ENCODE measurements around the gene EPHA7.

The EPHA7 gene

GRCh38 chr6:93248631-93249030, 170.7 kb downstream of the EPHA7 start:
- no peak for DNase-seq (ENCODE audit: low read depth)

- no peak for DNase-seq (ENCODE audit: low read depth)
Measured at GRCh38 chr6:93243231-93243778, 176.1 kb downstream of the EPHA7 start.

- no peak for DNase-seq (ENCODE audit: low read depth)
Measured at GRCh38 chr6:93242049-93242448, 177.3 kb downstream of the EPHA7 start.

- no peak for DNase-seq (ENCODE audit: low read depth)
Measured at GRCh38 chr6:93238632-93239031, 180.7 kb downstream of the EPHA7 start.

- no peak for DNase-seq (ENCODE audit: low read depth)
Measured at GRCh38 chr6:93235775-93236174, 183.6 kb downstream of the EPHA7 start.

- no peak for DNase-seq (ENCODE audit: low read depth)
Measured at GRCh38 chr6:93226822-93227221, 192.5 kb downstream of the EPHA7 start.

- DNase-seq (ENCODE audit: low read depth): no peak
Measured at GRCh38 chr6:93222071-93222851, 197.1 kb downstream of the EPHA7 start.

GRCh38 chr6:93219447-93219846, 199.9 kb downstream of the EPHA7 start:
- no peak for DNase-seq (ENCODE audit: low read depth)

GRCh38 chr6:93218096-93218495, 201.3 kb downstream of the EPHA7 start:
- DNase-seq (ENCODE audit: low read depth): no peak

- DNase-seq (ENCODE audit: low read depth): no peak
Measured at GRCh38 chr6:93213028-93213427, 206.3 kb downstream of the EPHA7 start.

- no peak for DNase-seq (ENCODE audit: low read depth)
Measured at GRCh38 chr6:93210908-93211307, 208.5 kb downstream of the EPHA7 start.

GRCh38 chr6:93209358-93209757, 210.0 kb downstream of the EPHA7 start:
- DNase-seq (ENCODE audit: low read depth): no peak

- no peak for DNase-seq (ENCODE audit: low read depth)
Measured at GRCh38 chr6:93196406-93196970, 222.9 kb downstream of the EPHA7 start.

- DNase-seq (ENCODE audit: low read depth): no peak
Measured at GRCh38 chr6:93194480-93194879, 224.9 kb downstream of the EPHA7 start.

- no peak for DNase-seq (ENCODE audit: low read depth)
Measured at GRCh38 chr6:93193868-93194267, 225.5 kb downstream of the EPHA7 start.

All from T follicular helper cell (primary cell).